Kidney (tissue), 14 donors: Measurements from ENCODE around the gene CRYBG1. TPM values are rescaled to one million over a fixed set of nuclear protein-coding genes. Genes with fewer than 3 reads are reported as not detected.

Experiments
- DNase-seq, 5 donors: peaks; one replicate each; pipeline ENCODE4 v3.0.0-alpha.2; 2013 to 2020
- FAIRE-seq: peaks from 2 replicates; lab custom pipeline; 2012; peaks lifted over from hg19 to GRCh38; lab: Jason Lieb, UNC
- H3K27ac ChIP-seq, 2 donors: one replicate each; pipeline ENCODE4 v1.7.0; 2013; ENCODE audit warnings: low read depth in 2 of 2, low read length in 2 of 2, inconsistent platforms in 1 of 2
- H3K27me3 ChIP-seq: one replicate; pipeline ENCODE4 v1.7.1; 2013; ENCODE audit warnings: low read length, inconsistent platforms; ENCODE audit not compliant: control insufficient read depth, insufficient read depth
- H3K36me3 ChIP-seq, 3 donors: one replicate each; pipeline versions ENCODE4 v1.7.0 to v1.7.1; 2013; ENCODE audit warnings: low read length in 3 of 3, control low read depth in 1 of 3, inconsistent platforms in 1 of 3; ENCODE audit not compliant: insufficient read depth in 3 of 3, control insufficient read depth in 2 of 3
- H3K4me1 ChIP-seq, 3 donors: one replicate each; pipeline versions ENCODE4 v1.7.0 to v1.7.1; 2013; ENCODE audit warnings: low read length in 3 of 3, inconsistent platforms in 1 of 3, low read depth in 1 of 3; ENCODE audit not compliant: control insufficient read depth in 2 of 3, insufficient read depth in 2 of 3
- H3K4me3 ChIP-seq, 3 donors: one replicate each; pipeline versions ENCODE4 v1.7.0 to v1.8.1; 2013; ENCODE audit warnings: low read length in 3 of 3, control low read depth in 1 of 3, inconsistent platforms in 1 of 3
- H3K9ac ChIP-seq, 3 donors: one replicate each; pipeline versions ENCODE4 v1.7.0 to v1.7.1; 2013; ENCODE audit warnings: low read length in 3 of 3, control low read depth in 1 of 3, inconsistent platforms in 1 of 3
- H3K9me3 ChIP-seq, 3 donors: one replicate each; pipeline versions ENCODE4 v1.7.0 to v1.7.1; 2013; ENCODE audit warnings: low read length in 3 of 3, control low read depth in 1 of 3, inconsistent platforms in 1 of 3; ENCODE audit not compliant: control insufficient read depth in 2 of 3, insufficient read depth in 1 of 3
- intact Hi-C: fragments of 100-400 bp; cut with DNase I; formaldehyde crosslinking; loops from one replicate; pipeline ENCODE4 v1.11.1; 2022
- polyA plus RNA-seq: library from polyadenylated mRNA; stranded (reverse); fragments of 350-450 nt; fragmentation: Illumina TruSeq; extraction: RNeasy Lipid Tissue Mini Kit (QIAGEN cat#74804); gene quantifications from one replicate; pipeline ENCODE4 v1.2.3, GENCODE V29; 2014; ENCODE audit warnings: low read depth, low replicate concordance; ENCODE audit not compliant: insufficient read depth
- total RNA-seq: library from RNA; stranded (reverse); fragmentation: NEBNext Ultra II Directional; extraction: Animal tissue kit (Norgen Biotek cat#: 25700); gene quantifications from one replicate; pipeline ENCODE4 v1.2.1, GENCODE V29; 2021
- TF ChIP-seq, protein P1 (sequence below): IDR thresholded peaks from 3 replicates; pipeline ENCODE4 v1.5.1; 2012; ENCODE audit warnings: mild to moderate bottlenecking, moderate library complexity, borderline replicate concordance; ENCODE audit not compliant: insufficient read depth; ENCODE audit errors: extremely low read depth
- donor health status: control.
- donor health status: control.
- donor health status: control.
- donor health status: control.
- donor health status: control.
- donor health status: DM: yes; HTN: yes; CAD: no.
- donor health status: Normal renal cell carcinoma (clear cell type).

The CRYBG1 gene
- total and polyA plus RNA-seq, 2 donors from 2014 or later, result 7.0 to 32.6 TPM

GRCh38 chr6:106430466-106430865 lies 69.9 kb downstream of the CRYBG1 start:
- Histone ChIP-seq H3K4me3 (no peak overlapping the region), H3K4me1 (no peaks in the 10 kb centered on the region), H3K27me3 (no peaks in the 10 kb centered on the region), H3K27ac (no peak overlapping the region), H3K36me3 (no peaks in the 10 kb centered on the region), H3K9me3 (no peaks in the 10 kb centered on the region), H3K9ac (no peak overlapping the region)
- DNase-seq, result no peak
- intact Hi-C loops, result no loop called here
- no peak for FAIRE-seq
- TF ChIP-seq, protein P1, sequence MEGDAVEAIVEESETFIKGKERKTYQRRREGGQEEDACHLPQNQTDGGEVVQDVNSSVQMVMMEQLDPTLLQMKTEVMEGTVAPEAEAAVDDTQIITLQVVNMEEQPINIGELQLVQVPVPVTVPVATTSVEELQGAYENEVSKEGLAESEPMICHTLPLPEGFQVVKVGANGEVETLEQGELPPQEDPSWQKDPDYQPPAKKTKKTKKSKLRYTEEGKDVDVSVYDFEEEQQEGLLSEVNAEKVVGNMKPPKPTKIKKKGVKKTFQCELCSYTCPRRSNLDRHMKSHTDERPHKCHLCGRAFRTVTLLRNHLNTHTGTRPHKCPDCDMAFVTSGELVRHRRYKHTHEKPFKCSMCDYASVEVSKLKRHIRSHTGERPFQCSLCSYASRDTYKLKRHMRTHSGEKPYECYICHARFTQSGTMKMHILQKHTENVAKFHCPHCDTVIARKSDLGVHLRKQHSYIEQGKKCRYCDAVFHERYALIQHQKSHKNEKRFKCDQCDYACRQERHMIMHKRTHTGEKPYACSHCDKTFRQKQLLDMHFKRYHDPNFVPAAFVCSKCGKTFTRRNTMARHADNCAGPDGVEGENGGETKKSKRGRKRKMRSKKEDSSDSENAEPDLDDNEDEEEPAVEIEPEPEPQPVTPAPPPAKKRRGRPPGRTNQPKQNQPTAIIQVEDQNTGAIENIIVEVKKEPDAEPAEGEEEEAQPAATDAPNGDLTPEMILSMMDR, result no peak

DNA sequence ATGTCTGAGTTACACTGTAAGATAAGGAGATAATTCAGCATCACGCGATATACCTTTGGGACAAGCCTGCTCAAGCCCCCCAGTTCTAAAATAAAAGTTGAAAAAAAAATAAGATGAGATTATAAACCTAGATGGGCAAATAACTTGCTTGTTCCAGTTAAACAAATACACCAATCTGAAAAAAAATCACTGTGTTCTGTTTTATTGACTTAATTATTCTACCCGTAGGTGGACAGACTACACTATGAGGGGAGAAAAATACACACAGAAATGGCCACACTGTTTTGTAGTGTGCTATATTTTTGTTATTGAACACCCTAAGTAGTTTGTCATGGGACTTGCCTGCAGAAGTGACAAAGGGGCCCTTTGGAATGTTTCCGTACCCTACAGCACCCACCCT lies 70.9 kb downstream of the CRYBG1 start:
- TF ChIP-seq, protein P1, result no peak
- FAIRE-seq (no peak), DNase-seq (no peak)
- H3K27ac ChIP-seq, result no peak overlapping the region
- H3K9ac ChIP-seq, result no peak overlapping the region
- no peaks in the 10 kb centered on the region for H3K36me3 ChIP-seq
- no peaks in the 10 kb centered on the region for H3K4me1 ChIP-seq
- H3K27me3 ChIP-seq, result no peaks in the 10 kb centered on the region
- H3K4me3 ChIP-seq, result no peak overlapping the region
- intact Hi-C loops, result no loop called here
- no peaks in the 10 kb centered on the region for H3K9me3 ChIP-seq

DNA sequence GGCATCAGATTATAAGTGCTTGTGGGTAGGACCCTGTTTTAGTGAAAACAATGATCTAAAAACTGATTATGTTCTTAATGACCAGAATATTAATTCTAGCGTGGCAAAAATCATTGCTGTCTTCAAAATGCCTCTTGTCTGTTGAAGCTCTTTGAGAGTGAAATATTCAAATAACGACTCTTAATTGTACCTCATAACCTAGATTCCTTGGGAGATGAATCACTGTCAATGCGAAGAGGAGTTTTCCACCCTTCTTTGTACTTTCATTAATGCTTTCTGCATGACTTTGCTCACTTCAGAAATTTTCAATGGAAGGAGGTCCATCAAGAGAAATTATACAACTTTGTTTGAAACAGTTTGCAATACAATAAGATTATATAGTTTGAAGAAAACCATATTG lies 71.5 kb downstream of the CRYBG1 start:
- Histone ChIP-seq H3K4me3 (no peak overlapping the region), H3K36me3 (no peaks in the 10 kb centered on the region), H3K4me1 (no peaks in the 10 kb centered on the region), H3K27me3 (no peaks in the 10 kb centered on the region), H3K9me3 (no peaks in the 10 kb centered on the region), H3K27ac (no peak overlapping the region), H3K9ac (no peak overlapping the region)
- TF ChIP-seq, protein P1, result no peak
- no peak for FAIRE-seq
- no peak for DNase-seq
- intact Hi-C loops, result no loop called here

- intact Hi-C loops, result no loop called here
- FAIRE-seq (no peak), DNase-seq (no peak)
- TF ChIP-seq, protein P1, result no peak
- H3K4me3 ChIP-seq, result no peak overlapping the region
- H3K27me3 ChIP-seq, result no peaks in the 10 kb centered on the region
- no peaks in the 10 kb centered on the region for H3K4me1 ChIP-seq
- no peak overlapping the region for H3K9ac ChIP-seq
- no peaks in the 10 kb centered on the region for H3K9me3 ChIP-seq
- H3K36me3 ChIP-seq, result no peaks in the 10 kb centered on the region
- H3K27ac ChIP-seq, result no peak overlapping the region
Measured at GRCh38 chr6:106434530-106434929, 74.0 kb downstream of the CRYBG1 start.
